DMS 273 treated with DMSO at 0.1 percent for 48 hours (cell line): ENCODE results near the gene CNOT10.
"Not testable (repeated sequence)": the region's sequence is repeated elsewhere in the genome, so short reads cannot be mapped to it uniquely, and the experiment has no call there.

Source experiments
- DNase-seq: peaks from one replicate; lab custom pipeline; 2025; lab: John Stamatoyannopoulos, UW

Gene CNOT10

GRCh38 chr3:32696523-32696922 lies 11.5 kb downstream of the CNOT10 start:
- DNase-seq = no peak

GRCh38 chr3:32698506-32698905 lies 13.5 kb downstream of the CNOT10 start:
- no peak for DNase-seq

- no peak for DNase-seq
Observed at GRCh38 chr3:32699429-32699828, 14.4 kb downstream of the CNOT10 start.

- DNase-seq = no peak
Observed at GRCh38 chr3:32700244-32700643, 15.3 kb downstream of the CNOT10 start.

- no peak for DNase-seq
Observed at GRCh38 chr3:32703491-32703972, 18.5 kb downstream of the CNOT10 start.

GRCh38 chr3:32705232-32705631 lies 20.2 kb downstream of the CNOT10 start:
- no peak for DNase-seq

GRCh38 chr3:32706348-32707025 lies 21.5 kb downstream of the CNOT10 start:
- DNase-seq = no peak

GRCh38 chr3:32707026-32707370 lies 22.0 kb downstream of the CNOT10 start:
- no peak for DNase-seq

GRCh38 chr3:32708672-32709283 lies 23.8 kb downstream of the CNOT10 start:
- DNase-seq = no peak

GRCh38 chr3:32709346-32709745 lies 24.4 kb downstream of the CNOT10 start:
- no peak for DNase-seq

GRCh38 chr3:32712506-32713055 lies 27.6 kb downstream of the CNOT10 start:
- DNase-seq = no peak

- no peak for DNase-seq
Observed at GRCh38 chr3:32713181-32713580, 28.2 kb downstream of the CNOT10 start.

- DNase-seq = no peak
Observed at GRCh38 chr3:32719335-32719734, 34.3 kb downstream of the CNOT10 start.

GRCh38 chr3:32719931-32720330 lies 34.9 kb downstream of the CNOT10 start:
- no peak for DNase-seq

GRCh38 chr3:32725721-32726120 lies 40.7 kb downstream of the CNOT10 start:
- no peak for DNase-seq

- DNase-seq = no peak
Observed at GRCh38 chr3:32733631-32734229, 48.7 kb downstream of the CNOT10 start.

- no peak for DNase-seq
Observed at GRCh38 chr3:32734756-32735155, 49.8 kb downstream of the CNOT10 start.

GRCh38 chr3:32743470-32743869 lies 58.5 kb downstream of the CNOT10 start:
- DNase-seq = not testable (repeated sequence)

GRCh38 chr3:32743934-32744333 lies 58.9 kb downstream of the CNOT10 start:
- DNase-seq = no peak

GRCh38 chr3:32751377-32751776 lies 66.4 kb downstream of the CNOT10 start:
- no peak for DNase-seq

- DNase-seq = no peak
Observed at GRCh38 chr3:32755761-32756160, 70.8 kb downstream of the CNOT10 start.

GRCh38 chr3:32757618-32758374 lies 72.8 kb downstream of the CNOT10 start:
- no peak for DNase-seq
